Nephron (organoid): ENCODE measurements around the gene IL1RN.

Experiments
- H3K27ac Mint-ChIP-seq, 3 experiments: 2 replicates each; pipeline ENCODE4 v1.8.0; 2020; ENCODE audit warnings: mixed read lengths in 3 of 3, mild to moderate bottlenecking in 2 of 3, moderate library complexity in 1 of 3
- H3K27me3 Mint-ChIP-seq: 2 replicates; pipeline ENCODE4 v1.8.0; 2021; ENCODE audit warnings: low read depth, mild to moderate bottlenecking, moderate library complexity, mixed read lengths
- H3K36me3 Mint-ChIP-seq: 2 replicates; pipeline ENCODE4 v1.8.0; 2020; ENCODE audit warnings: low read depth, mixed read lengths
- H3K4me1 Mint-ChIP-seq: 2 replicates; pipeline ENCODE4 v1.8.0; 2020; ENCODE audit warnings: mixed read lengths
- H3K4me3 Mint-ChIP-seq, 3 experiments: 2 replicates each; pipeline ENCODE4 v1.8.0; 2020; ENCODE audit warnings: mild to moderate bottlenecking in 3 of 3, mixed read lengths in 3 of 3, moderate library complexity in 2 of 3
- H3K9me3 Mint-ChIP-seq: 2 replicates; pipeline ENCODE4 v1.8.0; 2020; ENCODE audit warnings: mixed read lengths
- TF ChIP-seq, protein P1 (sequence below), 3 experiments: fragments of 200-600 bp; sonication (generic); IDR thresholded peaks; one replicate each; pipeline ENCODE4 v1.5.0; 2021; ENCODE audit warnings: antibody characterized with exemption in 3 of 3; ENCODE audit not compliant: unreplicated experiment in 3 of 3

Gene IL1RN

DNA sequence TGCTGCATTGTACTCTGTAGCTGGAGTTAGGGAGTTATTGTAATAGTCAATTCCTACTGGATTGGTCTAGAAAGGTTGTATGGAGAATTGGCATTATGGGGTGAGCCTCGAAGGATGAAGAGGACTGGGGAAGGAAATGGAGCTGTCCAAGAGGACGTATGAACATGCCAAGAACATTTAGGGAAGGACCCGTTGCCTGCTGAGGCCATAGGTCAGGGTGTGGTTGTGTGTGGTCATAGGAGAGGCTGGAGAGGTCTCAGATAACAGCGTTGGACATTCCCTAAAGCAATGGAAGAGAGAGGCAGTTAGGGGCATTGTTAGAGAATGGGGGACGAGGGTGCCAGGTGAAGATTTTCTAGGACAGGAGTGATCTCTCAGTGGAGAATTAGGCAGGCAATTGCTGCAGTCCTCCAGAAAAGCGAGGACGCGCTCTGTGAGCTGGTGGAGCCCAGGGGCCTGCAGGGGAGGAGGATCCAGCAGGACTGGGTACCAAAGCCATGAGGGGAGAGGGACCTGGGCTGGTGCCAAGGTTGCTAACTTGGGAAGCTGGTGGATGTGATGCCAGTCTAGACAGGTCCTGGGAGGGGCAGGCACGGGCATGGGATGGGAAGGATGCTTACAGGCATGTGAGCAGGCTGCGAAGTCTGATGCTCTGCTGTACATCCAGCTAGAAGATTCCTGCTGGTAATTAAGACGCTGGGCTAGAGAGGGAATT, 37.0 kb downstream of the IL1RN start:
- Mint-ChIP-seq H3K27me3 (peaks cover 16% of the 10 kb centered on the region), H3K4me1 (no peaks in the 10 kb centered on the region), H3K36me3 (no peaks in the 10 kb centered on the region), H3K27ac (no peak overlapping the region), H3K9me3 (no peaks in the 10 kb centered on the region), H3K4me3 (no peak overlapping the region)
- TF ChIP-seq, protein P1, sequence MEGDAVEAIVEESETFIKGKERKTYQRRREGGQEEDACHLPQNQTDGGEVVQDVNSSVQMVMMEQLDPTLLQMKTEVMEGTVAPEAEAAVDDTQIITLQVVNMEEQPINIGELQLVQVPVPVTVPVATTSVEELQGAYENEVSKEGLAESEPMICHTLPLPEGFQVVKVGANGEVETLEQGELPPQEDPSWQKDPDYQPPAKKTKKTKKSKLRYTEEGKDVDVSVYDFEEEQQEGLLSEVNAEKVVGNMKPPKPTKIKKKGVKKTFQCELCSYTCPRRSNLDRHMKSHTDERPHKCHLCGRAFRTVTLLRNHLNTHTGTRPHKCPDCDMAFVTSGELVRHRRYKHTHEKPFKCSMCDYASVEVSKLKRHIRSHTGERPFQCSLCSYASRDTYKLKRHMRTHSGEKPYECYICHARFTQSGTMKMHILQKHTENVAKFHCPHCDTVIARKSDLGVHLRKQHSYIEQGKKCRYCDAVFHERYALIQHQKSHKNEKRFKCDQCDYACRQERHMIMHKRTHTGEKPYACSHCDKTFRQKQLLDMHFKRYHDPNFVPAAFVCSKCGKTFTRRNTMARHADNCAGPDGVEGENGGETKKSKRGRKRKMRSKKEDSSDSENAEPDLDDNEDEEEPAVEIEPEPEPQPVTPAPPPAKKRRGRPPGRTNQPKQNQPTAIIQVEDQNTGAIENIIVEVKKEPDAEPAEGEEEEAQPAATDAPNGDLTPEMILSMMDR (IDR thresholded peaks at IDR 0.05; ENCODE audit: unreplicated experiment in 3 of 3), result no peak

DNA sequence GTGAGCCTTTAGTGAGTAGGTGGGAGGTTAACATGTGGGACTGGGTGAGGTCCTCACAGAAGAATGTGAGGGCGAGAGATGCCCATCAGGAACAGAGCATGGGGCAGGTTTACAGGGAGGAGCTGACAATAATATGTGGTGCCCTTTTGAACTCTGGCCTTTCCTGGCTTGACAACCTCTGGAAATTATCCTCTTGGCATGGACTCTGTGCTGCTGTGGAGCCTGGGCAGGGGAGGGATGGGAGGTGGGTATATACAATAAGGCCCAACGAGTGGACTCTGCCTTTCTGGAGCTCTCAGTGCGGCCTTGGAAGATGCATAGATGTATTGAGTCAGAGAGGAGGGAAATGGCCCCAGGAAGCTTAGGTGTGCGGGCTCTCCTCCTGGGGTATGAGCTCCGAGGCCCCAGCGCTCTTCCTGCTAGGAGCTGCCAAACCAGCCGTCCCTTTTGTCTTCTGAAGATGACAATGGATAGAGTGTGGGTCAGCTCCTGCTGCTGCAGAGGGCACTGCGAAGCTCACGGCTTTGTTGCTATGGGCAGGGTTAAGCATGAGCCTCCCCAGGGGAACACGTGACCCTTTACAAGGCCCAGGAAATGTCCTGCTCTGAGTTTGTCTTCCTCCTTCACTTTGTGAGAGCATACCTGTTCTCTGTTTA, 37.7 kb downstream of the IL1RN start:
- H3K27me3 Mint-ChIP-seq, result peaks cover 14% of the 10 kb centered on the region
- H3K9me3 Mint-ChIP-seq, result no peaks in the 10 kb centered on the region
- no peak overlapping the region for H3K4me3 Mint-ChIP-seq
- H3K27ac Mint-ChIP-seq, result no peak overlapping the region
- TF ChIP-seq, protein P1 (IDR thresholded peaks at IDR 0.05; ENCODE audit: unreplicated experiment in 3 of 3), result no peak
- no peaks in the 10 kb centered on the region for H3K36me3 Mint-ChIP-seq
- H3K4me1 Mint-ChIP-seq, result no peaks in the 10 kb centered on the region

DNA sequence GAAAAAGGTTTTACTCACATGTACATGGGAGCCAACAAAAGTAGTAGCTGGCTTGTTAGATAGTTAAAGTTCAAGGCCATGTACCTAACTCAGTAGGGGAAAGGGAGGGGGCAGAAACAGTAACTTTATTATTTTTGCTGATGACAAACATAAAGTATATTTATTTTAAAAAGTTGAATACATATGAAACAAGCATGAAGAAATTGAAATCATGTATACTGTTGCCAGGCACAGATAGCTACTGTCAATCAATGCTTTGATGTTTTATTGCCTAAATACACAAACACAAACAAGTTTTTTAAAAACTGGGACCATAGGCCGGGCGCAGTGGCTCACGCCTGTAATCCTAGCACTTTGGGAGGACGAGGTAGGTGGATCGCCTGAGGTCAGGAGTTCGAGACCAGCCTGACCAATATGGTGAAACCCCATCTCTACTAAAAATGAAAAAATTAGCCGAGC, 38.8 kb downstream of the IL1RN start:
- no peaks in the 10 kb centered on the region for H3K36me3 Mint-ChIP-seq
- H3K27me3 Mint-ChIP-seq, result peaks cover 14% of the 10 kb centered on the region
- no peaks in the 10 kb centered on the region for H3K4me1 Mint-ChIP-seq
- H3K4me3 Mint-ChIP-seq, result no peak overlapping the region
- TF ChIP-seq, protein P1 (IDR thresholded peaks at IDR 0.05; ENCODE audit: unreplicated experiment in 3 of 3), result no peak
- H3K27ac Mint-ChIP-seq, result no peak overlapping the region
- H3K9me3 Mint-ChIP-seq, result no peaks in the 10 kb centered on the region

DNA sequence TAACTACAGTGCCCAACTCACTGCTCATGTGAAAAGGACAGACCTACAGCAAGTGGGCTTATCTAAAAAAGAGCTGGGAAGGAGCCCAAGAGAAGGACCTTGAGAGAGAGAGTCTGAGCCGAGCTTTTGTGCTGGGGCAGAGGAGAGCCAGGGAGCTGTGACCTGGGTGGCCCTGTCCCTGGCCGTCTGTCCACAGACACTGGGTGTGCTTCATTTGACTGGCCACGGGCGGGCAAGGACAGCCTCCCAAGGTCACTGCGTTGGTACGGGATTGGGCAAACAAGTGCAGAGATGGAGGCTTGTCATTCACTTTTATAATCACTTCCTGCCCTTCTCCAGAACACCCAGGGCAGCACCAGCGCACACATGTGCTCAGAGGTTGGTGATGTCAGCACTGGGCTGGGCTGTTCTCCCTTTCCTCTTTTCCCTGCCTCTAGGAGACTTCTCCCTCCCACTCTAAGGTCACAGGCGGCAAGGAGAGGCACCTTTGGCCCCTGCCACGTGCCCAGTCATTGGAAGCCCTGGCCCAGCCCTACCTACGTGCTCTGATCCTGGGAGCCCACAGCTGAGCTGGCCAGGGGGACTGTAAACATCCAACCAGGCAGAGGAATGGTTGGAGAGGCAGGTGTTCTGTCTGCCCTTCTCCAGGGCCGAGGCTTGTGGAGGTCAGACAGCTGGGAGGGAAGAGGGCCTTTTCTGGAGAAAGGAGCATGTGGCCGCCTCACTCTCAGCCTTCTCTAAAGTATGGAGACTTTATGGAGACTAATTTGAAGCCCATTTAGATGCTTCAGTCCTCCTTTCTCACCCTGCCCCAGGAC, 39.9 kb downstream of the IL1RN start:
- no peaks in the 10 kb centered on the region for H3K36me3 Mint-ChIP-seq
- H3K27me3 Mint-ChIP-seq, result peaks cover 14% of the 10 kb centered on the region
- no peaks in the 10 kb centered on the region for H3K9me3 Mint-ChIP-seq
- no peak overlapping the region for H3K27ac Mint-ChIP-seq
- no peaks in the 10 kb centered on the region for H3K4me1 Mint-ChIP-seq
- H3K4me3 Mint-ChIP-seq, result no peak overlapping the region
- TF ChIP-seq, protein P1 (IDR thresholded peaks at IDR 0.05; ENCODE audit: unreplicated experiment in 3 of 3), result no peak

DNA sequence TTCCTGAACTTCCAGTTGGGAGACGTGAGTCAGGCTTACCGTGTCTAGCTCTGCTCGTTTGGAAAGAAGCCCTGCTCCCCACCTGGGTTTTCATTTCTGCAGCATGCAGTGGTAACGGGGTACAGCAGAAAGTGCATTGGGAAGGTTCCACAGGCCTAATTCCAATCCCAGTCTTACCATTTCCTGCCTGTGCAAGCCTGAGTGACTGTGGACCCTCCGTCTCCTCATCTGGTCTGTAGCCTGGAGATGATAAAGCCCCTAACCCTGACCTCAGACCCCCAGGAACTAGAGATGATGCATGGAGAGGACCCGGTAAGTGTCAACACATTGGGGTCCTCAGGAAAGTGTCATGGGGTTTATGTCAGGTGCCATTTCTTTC, 40.6 kb downstream of the IL1RN start:
- Mint-ChIP-seq H3K9me3 (no peaks in the 10 kb centered on the region), H3K27me3 (peaks cover 14% of the 10 kb centered on the region), H3K27ac (no peak overlapping the region), H3K36me3 (no peaks in the 10 kb centered on the region), H3K4me1 (no peaks in the 10 kb centered on the region), H3K4me3 (no peak overlapping the region)
- TF ChIP-seq, protein P1 (IDR thresholded peaks at IDR 0.05; ENCODE audit: unreplicated experiment in 3 of 3), result no peak
